IMR-90 (cell line): Measurements from ENCODE around the gene HOXD13.

Experiments used
- BHLHE40 ChIP-seq: fragments of 150-350 bp; IDR thresholded peaks from 2 replicates; pipeline ENCODE4 v1.6.1; 2016; ENCODE audit warnings: mild to moderate bottlenecking, low read depth, low read length
- CEBPB ChIP-seq: IDR thresholded peaks from 2 replicates; pipeline ENCODE4 v1.6.1; 2012; ENCODE audit warnings: low read depth, low read length, improper control_type of control experiment
- CTCF ChIP-seq: conservative IDR thresholded peaks from 2 replicates; pipeline ENCODE4 v1.5.1; 2012; ENCODE audit warnings: mild to moderate bottlenecking, low read depth, low read length, improper control_type of control experiment
- MAZ ChIP-seq: IDR thresholded peaks from 2 replicates; pipeline ENCODE4 v1.6.1; 2012; ENCODE audit warnings: low read depth, mild to moderate bottlenecking, low read length, improper control_type of control experiment, moderate library complexity, borderline replicate concordance
- MXI1 ChIP-seq: IDR thresholded peaks from 2 replicates; pipeline ENCODE4 v1.6.1; 2012; ENCODE audit warnings: low read depth, mild to moderate bottlenecking, low read length, moderate library complexity, borderline replicate concordance
- POLR2A ChIP-seq: IDR thresholded peaks from 2 replicates; pipeline ENCODE4 v1.6.1; 2012; ENCODE audit warnings: mild to moderate bottlenecking, low read depth, low read length
- RAD21 ChIP-seq: IDR thresholded peaks from 2 replicates; pipeline ENCODE4 v1.6.1; 2012; ENCODE audit warnings: low read length, improper control_type of control experiment
- SMC3 ChIP-seq: fragments of 150-350 bp; IDR thresholded peaks from 2 replicates; pipeline ENCODE4 v1.6.1; 2016; ENCODE audit warnings: low read depth, mild to moderate bottlenecking, antibody characterized with exemption, low read length, moderate library complexity
- USF2 ChIP-seq: fragments of 150-350 bp; IDR thresholded peaks from 2 replicates; pipeline ENCODE4 v1.6.1; 2017; ENCODE audit warnings: mild to moderate bottlenecking, antibody characterized with exemption, low read length, low read depth

- TF ChIP-seq SMC3 (no peak), POLR2A (no peak), CTCF (no peak), MXI1 (no peak), CEBPB (no peak), USF2 (no peak), BHLHE40 (no peak), RAD21 (no peak), MAZ (no peak)
These were observed 11.3 kb downstream of the HOXD13 start for GRCh38 chr2:176103742-176104315.
